Nephron (organoid): ENCODE data around the gene SH3TC1.

Source experiments
- H3K27ac Mint-ChIP-seq, 3 experiments: 2 replicates each; pipeline ENCODE4 v1.8.0; 2020; ENCODE audit warnings: mixed read lengths in 3 of 3, mild to moderate bottlenecking in 2 of 3, moderate library complexity in 1 of 3
- H3K27me3 Mint-ChIP-seq: 2 replicates; pipeline ENCODE4 v1.8.0; 2021; ENCODE audit warnings: low read depth, mild to moderate bottlenecking, moderate library complexity, mixed read lengths
- H3K36me3 Mint-ChIP-seq: 2 replicates; pipeline ENCODE4 v1.8.0; 2020; ENCODE audit warnings: low read depth, mixed read lengths
- H3K4me1 Mint-ChIP-seq: 2 replicates; pipeline ENCODE4 v1.8.0; 2020; ENCODE audit warnings: mixed read lengths
- H3K4me3 Mint-ChIP-seq, 3 experiments: 2 replicates each; pipeline ENCODE4 v1.8.0; 2020; ENCODE audit warnings: mild to moderate bottlenecking in 3 of 3, mixed read lengths in 3 of 3, moderate library complexity in 2 of 3
- H3K9me3 Mint-ChIP-seq: 2 replicates; pipeline ENCODE4 v1.8.0; 2020; ENCODE audit warnings: mixed read lengths
- TF ChIP-seq, protein P1 (sequence below), 3 experiments: fragments of 200-600 bp; sonication (generic); IDR thresholded peaks; one replicate each; pipeline ENCODE4 v1.5.0; 2021; ENCODE audit warnings: antibody characterized with exemption in 3 of 3; ENCODE audit not compliant: unreplicated experiment in 3 of 3

SH3TC1 gene

DNA sequence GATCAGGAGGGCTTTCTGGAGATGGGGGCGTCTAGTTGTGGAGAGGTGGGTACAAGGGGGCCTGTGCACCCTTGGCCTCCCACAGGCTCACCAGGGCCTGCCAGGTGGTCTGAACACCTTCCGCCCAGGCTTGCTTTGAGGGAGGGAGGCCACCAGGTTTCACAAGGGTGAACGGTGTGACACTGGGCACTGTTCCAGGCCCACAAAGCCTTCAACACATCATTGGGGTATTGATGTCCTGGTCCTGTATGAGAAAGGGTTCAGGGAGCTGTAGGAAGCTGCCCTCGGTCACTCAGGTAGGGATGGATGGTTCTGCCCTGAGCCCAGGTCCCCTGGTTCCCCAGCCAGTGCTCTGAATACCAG lies 76.4 kb downstream of the SH3TC1 start:
- Mint-ChIP-seq H3K4me1 (peaks cover 66% of the 10 kb centered on the region), H3K4me3 (peak overlapping the region in 1 of 3 experiments; percentile 68), H3K9me3 (no peaks in the 10 kb centered on the region), H3K27me3 (peaks cover 18% of the 10 kb centered on the region), H3K27ac (peak overlapping the region; percentile 86 to 97 (median 93)), H3K36me3 (no peaks in the 10 kb centered on the region)
- TF ChIP-seq, protein P1, sequence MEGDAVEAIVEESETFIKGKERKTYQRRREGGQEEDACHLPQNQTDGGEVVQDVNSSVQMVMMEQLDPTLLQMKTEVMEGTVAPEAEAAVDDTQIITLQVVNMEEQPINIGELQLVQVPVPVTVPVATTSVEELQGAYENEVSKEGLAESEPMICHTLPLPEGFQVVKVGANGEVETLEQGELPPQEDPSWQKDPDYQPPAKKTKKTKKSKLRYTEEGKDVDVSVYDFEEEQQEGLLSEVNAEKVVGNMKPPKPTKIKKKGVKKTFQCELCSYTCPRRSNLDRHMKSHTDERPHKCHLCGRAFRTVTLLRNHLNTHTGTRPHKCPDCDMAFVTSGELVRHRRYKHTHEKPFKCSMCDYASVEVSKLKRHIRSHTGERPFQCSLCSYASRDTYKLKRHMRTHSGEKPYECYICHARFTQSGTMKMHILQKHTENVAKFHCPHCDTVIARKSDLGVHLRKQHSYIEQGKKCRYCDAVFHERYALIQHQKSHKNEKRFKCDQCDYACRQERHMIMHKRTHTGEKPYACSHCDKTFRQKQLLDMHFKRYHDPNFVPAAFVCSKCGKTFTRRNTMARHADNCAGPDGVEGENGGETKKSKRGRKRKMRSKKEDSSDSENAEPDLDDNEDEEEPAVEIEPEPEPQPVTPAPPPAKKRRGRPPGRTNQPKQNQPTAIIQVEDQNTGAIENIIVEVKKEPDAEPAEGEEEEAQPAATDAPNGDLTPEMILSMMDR (IDR thresholded peaks at IDR 0.05; ENCODE audit: unreplicated experiment in 3 of 3), result no peak

DNA sequence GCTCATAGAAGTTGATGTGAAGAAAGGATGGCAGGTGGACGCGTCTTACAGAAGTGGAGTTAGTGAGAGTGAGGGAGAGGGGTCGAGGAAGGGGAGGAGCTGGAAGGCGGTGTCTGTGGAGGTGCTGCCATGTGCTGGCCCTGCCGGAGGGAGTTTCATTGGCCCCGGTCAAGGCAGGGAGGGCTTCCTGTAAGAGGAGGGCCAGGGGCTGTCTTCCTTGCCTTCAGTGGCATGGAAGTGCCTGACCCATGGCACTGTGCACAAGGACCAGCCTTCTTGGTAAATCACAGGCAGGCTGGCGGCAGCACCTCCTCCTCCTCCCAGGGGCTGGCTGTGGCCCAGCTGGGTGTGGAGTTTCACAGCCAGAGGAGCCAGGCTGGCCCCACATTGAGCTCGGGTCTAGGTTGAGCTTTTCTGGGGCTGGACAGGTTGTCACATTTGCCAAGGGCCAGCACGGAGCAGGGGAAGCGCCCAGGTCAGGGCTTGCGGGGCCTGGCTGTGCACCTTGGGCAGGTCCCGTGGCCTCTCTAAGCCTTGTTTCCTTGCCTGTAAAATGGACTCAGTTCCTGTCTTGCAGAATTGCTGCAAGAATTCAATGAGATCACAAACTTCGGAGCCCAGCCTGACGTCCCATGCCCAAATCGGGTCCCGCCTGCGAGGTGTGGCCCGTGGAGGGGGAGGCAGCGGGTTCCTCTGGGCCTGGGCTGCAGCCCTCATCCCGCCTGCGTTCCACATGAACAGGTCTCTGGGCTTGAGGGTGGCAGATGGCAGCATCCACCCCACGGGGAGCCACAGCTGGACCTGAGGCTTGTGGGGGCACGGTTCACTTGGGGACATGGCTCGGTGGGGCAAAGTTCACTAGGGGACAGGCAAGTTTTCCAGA lies 77.5 kb downstream of the SH3TC1 start:
- H3K36me3 Mint-ChIP-seq, result no peaks in the 10 kb centered on the region
- H3K27me3 Mint-ChIP-seq, result peaks cover 16% of the 10 kb centered on the region
- H3K4me1 Mint-ChIP-seq, result peaks cover 56% of the 10 kb centered on the region
- H3K27ac Mint-ChIP-seq, result peak overlapping the region; percentile 93 to 98 (median 97)
- no peak overlapping the region for H3K4me3 Mint-ChIP-seq
- no peaks in the 10 kb centered on the region for H3K9me3 Mint-ChIP-seq
- TF ChIP-seq, protein P1 (IDR thresholded peaks at IDR 0.05; ENCODE audit: unreplicated experiment in 3 of 3), result no peak

GRCh38 chr4:8277356-8278008 lies 78.4 kb downstream of the SH3TC1 start:
- Mint-ChIP-seq H3K36me3 (no peaks in the 10 kb centered on the region), H3K4me3 (no peak overlapping the region), H3K4me1 (peaks cover 51% of the 10 kb centered on the region), H3K27me3 (peaks cover 16% of the 10 kb centered on the region), H3K9me3 (no peaks in the 10 kb centered on the region), H3K27ac (peak overlapping the region; percentile 93 to 98 (median 97))
- TF ChIP-seq, protein P1 (IDR thresholded peaks at IDR 0.05; ENCODE audit: unreplicated experiment in 3 of 3), result no peak

DNA sequence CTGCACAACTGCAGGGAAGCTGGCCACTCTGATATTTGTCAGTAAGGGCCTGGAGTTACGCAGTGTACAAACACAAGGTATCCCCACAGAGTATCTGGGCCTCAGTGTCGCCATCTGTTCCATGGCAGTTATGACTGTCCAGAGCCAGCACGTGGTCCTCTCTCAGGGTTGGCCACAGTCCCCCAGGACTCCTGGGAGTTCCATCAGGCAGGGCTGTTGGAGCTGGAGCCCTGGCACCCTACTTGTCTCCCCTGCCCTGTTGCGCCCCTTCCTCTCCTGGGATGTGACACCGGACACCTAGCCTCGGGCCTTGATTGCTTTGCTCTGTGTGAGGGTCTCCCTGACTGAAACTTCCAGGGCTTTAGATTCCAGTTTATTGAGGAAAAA lies 78.9 kb downstream of the SH3TC1 start:
- Mint-ChIP-seq H3K4me3 (peak overlapping the region in 2 of 3 experiments; percentile 56 to 58), H3K9me3 (no peaks in the 10 kb centered on the region), H3K36me3 (no peaks in the 10 kb centered on the region)

GRCh38 chr4:8278421-8279287 lies 79.6 kb downstream of the SH3TC1 start:
- Mint-ChIP-seq H3K9me3 (no peaks in the 10 kb centered on the region), H3K4me3 (peak overlapping the region; percentile 42 to 58 (median 56)), H3K27ac (peak overlapping the region; percentile 93 to 98 (median 97)), H3K27me3 (peaks cover 16% of the 10 kb centered on the region), H3K4me1 (peaks cover 61% of the 10 kb centered on the region), H3K36me3 (no peaks in the 10 kb centered on the region)
- TF ChIP-seq, protein P1 (IDR thresholded peaks at IDR 0.05; ENCODE audit: unreplicated experiment in 3 of 3), result no peak

More for the DNA sequence above, 78.9 kb downstream of the SH3TC1 start:
- Mint-ChIP-seq H3K27me3 (peaks cover 16% of the 10 kb centered on the region), H3K27ac (peak overlapping the region; percentile 93 to 98 (median 97)), H3K4me1 (peaks cover 55% of the 10 kb centered on the region)
- TF ChIP-seq, protein P1 (IDR thresholded peaks at IDR 0.05; ENCODE audit: unreplicated experiment in 3 of 3), result no peak
